PC-9 (cell line): ENCODE data around the gene S100A9. TPM values are rescaled to one million over a fixed set of nuclear protein-coding genes. Genes with fewer than 3 reads are reported as not detected.
A peak's percentile ranks its signal among the peaks of the same experiment; 100 is the strongest.

Experiments used
- BruUV-seq: library from RNA; stranded (reverse); fragments of 400-500 nt; replicated peaks from 2 replicates; lab custom pipeline; 2021; lab: Mats Ljungman, UMichigan
- CTCF ChIA-PET: fragments of 300-600 bp; sonication (Branson Sonifier 250); formaldehyde crosslinking; loops from one replicate; lab custom pipeline; 2022; ENCODE audit warnings: antibody characterized with exemption; lab: Charles Lee
- POLR2A ChIA-PET: fragments of 300-600 bp; sonication (Branson Sonifier 250); formaldehyde crosslinking; loops from one replicate; lab custom pipeline; 2022; ENCODE audit warnings: antibody characterized with exemption; ENCODE audit not compliant: unreplicated experiment; lab: Charles Lee
- DNase-seq, 2 experiments: peaks; one replicate each; pipeline versions ENCODE4 v3.0.0 to v3.0.0-alpha.2; 2015 to 2022; ENCODE audit warnings: mixed read lengths in 1 of 2
- H2AFZ ChIP-seq: fragments of 200-600 bp; sonication (generic); 2 replicates; pipeline ENCODE4 v1.8.1; 2017; ENCODE audit warnings: antibody characterized with exemption
- H3F3A ChIP-seq: fragments of 200-600 bp; sonication (generic); 2 replicates; pipeline ENCODE4 v1.8.1; 2017; ENCODE audit warnings: antibody characterized with exemption, mild to moderate bottlenecking, low read depth; ENCODE audit not compliant: insufficient read depth
- H3K27ac ChIP-seq: fragments of 200-600 bp; sonication (generic); 2 replicates; pipeline ENCODE4 v1.6.1; 2016; ENCODE audit warnings: mixed run types
- H3K27me3 ChIP-seq: fragments of 200-600 bp; sonication (generic); 2 replicates; pipeline ENCODE4 v1.6.1; 2016; ENCODE audit warnings: low read depth, mixed run types; ENCODE audit not compliant: insufficient read depth
- H3K36me3 ChIP-seq: fragments of 200-600 bp; sonication (generic); 2 replicates; pipeline ENCODE4 v1.6.1; 2016; ENCODE audit warnings: low read depth, mixed run types
- H3K4me1 ChIP-seq: fragments of 200-600 bp; sonication (generic); replicated peaks from 2 replicates; pipeline ENCODE4 v1.6.1; 2016; ENCODE audit warnings: mixed run types; ENCODE audit not compliant: insufficient read depth
- H3K4me2 ChIP-seq: fragments of 200-600 bp; sonication (generic); 2 replicates; pipeline ENCODE4 v1.6.1; 2017; ENCODE audit warnings: mixed run types
- H3K4me3 ChIP-seq: fragments of 200-600 bp; sonication (generic); 2 replicates; pipeline ENCODE4 v1.6.1; 2016; ENCODE audit warnings: mixed run types
- H3K79me2 ChIP-seq: fragments of 200-600 bp; sonication (generic); 2 replicates; pipeline ENCODE4 v1.6.1; 2017; ENCODE audit warnings: low read depth, mixed run types
- H3K9me2 ChIP-seq: fragments of 200-600 bp; sonication (generic); 2 replicates; pipeline ENCODE4 v1.8.1; 2017; ENCODE audit warnings: mild to moderate bottlenecking; ENCODE audit not compliant: insufficient read depth
- H3K9me3 ChIP-seq: fragments of 200-600 bp; sonication (generic); 2 replicates; pipeline ENCODE4 v1.8.1; 2016; ENCODE audit warnings: low read depth; ENCODE audit not compliant: insufficient read depth
- H4K20me1 ChIP-seq: fragments of 200-600 bp; sonication (generic); 2 replicates; pipeline ENCODE4 v1.8.1; 2017; ENCODE audit not compliant: insufficient read depth
- EZH2 ChIP-seq: fragments of 200-600 bp; sonication (generic); IDR thresholded peaks from 2 replicates; pipeline ENCODE4 v1.8.0; 2017; ENCODE audit warnings: antibody characterized with exemption, low read depth
- intact Hi-C: fragments of 100-400 bp; cut with micrococcal nuclease; formaldehyde crosslinking; loops from one replicate; pipeline ENCODE4 v1.10.0; 2022; ENCODE audit not compliant: unreplicated experiment
- total RNA-seq: library from RNA; stranded (reverse); gene quantifications from 2 replicates; pipeline ENCODE4 v1.2.3, GENCODE V29; 2021
- TF ChIP-seq, protein P1 (sequence below): fragments of 200-600 bp; sonication (generic); conservative IDR thresholded peaks from 2 replicates; pipeline ENCODE4 v1.6.1; 2017; ENCODE audit warnings: mixed run types, antibody characterized with exemption, mild to moderate bottlenecking, moderate library complexity

S100A9 gene
- total RNA-seq, 1 experiment from 2014 or later: 4.3 TPM

DNA sequence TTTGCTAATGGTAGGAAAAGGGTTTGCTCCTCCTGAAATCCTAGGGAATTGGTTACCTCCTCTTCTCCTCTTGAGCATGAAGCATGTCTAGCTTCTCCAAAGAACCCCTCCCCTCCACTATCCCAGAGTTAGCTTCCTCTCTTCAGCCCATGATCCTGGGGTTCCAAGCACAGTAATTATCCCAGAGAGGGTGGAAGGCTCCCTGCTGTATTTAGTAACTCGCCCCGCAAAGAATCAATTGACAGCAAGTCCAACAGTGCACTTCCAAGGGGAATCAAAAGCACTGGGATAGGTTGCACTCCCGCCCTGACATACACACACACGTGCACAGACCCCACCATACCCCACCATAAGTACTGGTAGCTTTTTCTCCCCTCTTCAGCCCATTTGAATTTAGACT lies 30.1 kb downstream of the S100A9 start:
- TF ChIP-seq EZH2: no peak
- TF ChIP-seq, protein P1, sequence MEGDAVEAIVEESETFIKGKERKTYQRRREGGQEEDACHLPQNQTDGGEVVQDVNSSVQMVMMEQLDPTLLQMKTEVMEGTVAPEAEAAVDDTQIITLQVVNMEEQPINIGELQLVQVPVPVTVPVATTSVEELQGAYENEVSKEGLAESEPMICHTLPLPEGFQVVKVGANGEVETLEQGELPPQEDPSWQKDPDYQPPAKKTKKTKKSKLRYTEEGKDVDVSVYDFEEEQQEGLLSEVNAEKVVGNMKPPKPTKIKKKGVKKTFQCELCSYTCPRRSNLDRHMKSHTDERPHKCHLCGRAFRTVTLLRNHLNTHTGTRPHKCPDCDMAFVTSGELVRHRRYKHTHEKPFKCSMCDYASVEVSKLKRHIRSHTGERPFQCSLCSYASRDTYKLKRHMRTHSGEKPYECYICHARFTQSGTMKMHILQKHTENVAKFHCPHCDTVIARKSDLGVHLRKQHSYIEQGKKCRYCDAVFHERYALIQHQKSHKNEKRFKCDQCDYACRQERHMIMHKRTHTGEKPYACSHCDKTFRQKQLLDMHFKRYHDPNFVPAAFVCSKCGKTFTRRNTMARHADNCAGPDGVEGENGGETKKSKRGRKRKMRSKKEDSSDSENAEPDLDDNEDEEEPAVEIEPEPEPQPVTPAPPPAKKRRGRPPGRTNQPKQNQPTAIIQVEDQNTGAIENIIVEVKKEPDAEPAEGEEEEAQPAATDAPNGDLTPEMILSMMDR: no peak
- no TSS peak for BruUV-seq
- H3K9me3 ChIP-seq: no peaks in the 10 kb centered on the region; the same call in 1 of the 2 replicates
- no peak overlapping the region for H3K27ac ChIP-seq
- peaks cover 34% of the 10 kb centered on the region for H3K4me1 ChIP-seq
- no peaks in the 10 kb centered on the region for H3K9me2 ChIP-seq
- H3F3A ChIP-seq: peaks cover 6% of the 10 kb centered on the region; the same call in 1 of the 2 replicates
- no peak overlapping the region for H3K4me3 ChIP-seq
- H2AFZ ChIP-seq: no peak overlapping the region
- CTCF ChIA-PET: no interaction called here
- H4K20me1 ChIP-seq: no peaks in the 10 kb centered on the region
- no peak overlapping the region for H3K4me2 ChIP-seq
- no peaks in the 10 kb centered on the region for H3K27me3 ChIP-seq
- POLR2A ChIA-PET: no interaction called here
- no peak for DNase-seq
- H3K36me3 ChIP-seq: no peaks in the 10 kb centered on the region
- H3K79me2 ChIP-seq: no peaks in the 10 kb centered on the region
- intact Hi-C loops: no loop called here

DNA sequence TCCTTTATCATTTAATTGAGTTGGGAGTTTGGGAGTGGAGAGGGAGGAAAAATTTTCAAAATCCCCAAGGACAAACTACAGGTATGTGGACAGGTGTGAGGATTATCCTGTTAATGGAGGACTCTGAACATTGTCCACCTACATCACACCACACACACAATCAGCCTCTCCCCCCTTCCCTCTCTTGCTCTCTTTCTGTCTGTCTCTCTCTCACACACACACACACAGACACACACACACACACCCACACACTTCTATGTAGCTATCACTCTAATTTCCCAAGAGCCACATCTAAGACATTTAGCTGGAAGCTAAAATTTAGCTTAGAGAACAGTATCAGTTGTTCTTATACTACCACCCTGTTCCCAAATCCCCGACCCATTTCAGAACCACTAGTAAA lies 31.7 kb downstream of the S100A9 start:
- Histone ChIP-seq H2AFZ (no peak overlapping the region), H3K27ac (no peak overlapping the region), H3K36me3 (no peaks in the 10 kb centered on the region), H3K9me2 (no peaks in the 10 kb centered on the region), H4K20me1 (no peaks in the 10 kb centered on the region), H3K4me2 (peak overlapping the region; percentile 64; the same call in 1 of the 2 replicates), H3K4me1 (peaks cover 47% of the 10 kb centered on the region), H3F3A (peaks cover 6% of the 10 kb centered on the region; the same call in 1 of the 2 replicates), H3K9me3 (no peaks in the 10 kb centered on the region), H3K4me3 (no peak overlapping the region), H3K27me3 (no peaks in the 10 kb centered on the region), H3K79me2 (no peaks in the 10 kb centered on the region)
- no peak for DNase-seq
- TF ChIP-seq, protein P1: no peak
- TF ChIP-seq EZH2: no peak
- no TSS peak for BruUV-seq
- intact Hi-C loops: no loop called here
- CTCF ChIA-PET: no interaction called here
- POLR2A ChIA-PET: no interaction called here

DNA sequence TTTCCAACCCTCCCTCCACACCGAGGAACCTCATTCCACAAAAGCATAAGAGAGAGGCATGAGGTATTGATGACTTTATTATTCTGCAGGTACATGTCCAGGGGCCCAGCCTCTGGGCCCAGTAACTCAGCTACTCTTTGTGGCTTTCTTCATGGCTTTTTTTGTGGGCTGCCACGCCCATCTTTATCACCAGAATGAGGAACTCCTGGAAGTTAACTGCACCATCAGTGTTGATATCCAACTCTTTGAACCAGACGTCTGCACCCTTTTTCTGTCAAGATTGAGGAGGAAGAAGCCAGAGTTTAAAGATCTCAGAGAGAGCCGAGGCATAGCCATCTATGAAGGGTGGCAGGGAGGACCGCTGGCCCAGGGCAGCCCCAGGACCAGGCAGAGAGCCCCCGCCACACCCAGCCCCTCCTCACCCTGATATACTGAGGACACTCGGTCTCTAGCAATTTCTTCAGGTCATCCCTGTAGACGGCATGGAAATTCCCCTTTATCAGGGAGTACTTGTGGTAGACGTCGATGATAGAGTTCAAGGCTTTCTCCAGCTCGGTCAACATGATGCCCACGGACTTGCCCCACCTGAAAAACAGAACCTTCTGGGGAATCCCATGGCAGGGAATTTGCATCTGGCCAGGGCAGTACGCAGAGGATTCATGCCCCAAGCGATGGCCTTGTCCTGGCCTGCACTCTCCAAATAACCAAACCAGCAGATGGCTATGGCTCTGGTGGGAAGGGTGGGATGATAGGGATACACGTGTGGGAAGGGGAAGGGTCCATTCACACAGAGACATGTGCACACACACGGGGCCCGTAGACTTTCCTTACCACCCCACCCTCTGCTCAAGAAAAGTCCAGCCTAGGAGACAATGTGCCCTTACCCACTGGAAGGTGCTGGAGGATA lies 32.6 kb downstream of the S100A9 start:
- no peaks in the 10 kb centered on the region for H3K79me2 ChIP-seq
- BruUV-seq: no TSS peak
- no peaks in the 10 kb centered on the region for H3K9me3 ChIP-seq
- no peaks in the 10 kb centered on the region for H3K36me3 ChIP-seq
- POLR2A ChIA-PET: no interaction called here
- no peak overlapping the region; the same call in 1 of the 2 replicates for H3K4me3 ChIP-seq
- intact Hi-C loops: no loop called here
- DNase-seq: no peak
- no peaks in the 10 kb centered on the region for H4K20me1 ChIP-seq
- H3K27me3 ChIP-seq: no peaks in the 10 kb centered on the region
- no peaks in the 10 kb centered on the region for H3K9me2 ChIP-seq
- H3K4me2 ChIP-seq: peak overlapping the region; percentile 64
- no peak overlapping the region for H3K27ac ChIP-seq
- H3F3A ChIP-seq: peaks cover 9% of the 10 kb centered on the region; the same call in 1 of the 2 replicates
- no peak overlapping the region for H2AFZ ChIP-seq
- peaks cover 55% of the 10 kb centered on the region for H3K4me1 ChIP-seq
- CTCF ChIA-PET: no interaction called here
- TF ChIP-seq, protein P1: no peak
- no peak for TF ChIP-seq EZH2
